HepG2 (cell line): ENCODE measurements around the gene PMS1. TPM values are rescaled to one million over a fixed set of nuclear protein-coding genes. Genes with fewer than 3 reads are reported as not detected.

Experiments used
- ATAC-seq: fragments of 200-7000 bp; cut with Tn5 transposase; 3 replicates; pipeline ENCODE4 v1.9.1; 2020; ENCODE audit warnings: mild to moderate bottlenecking, moderate library complexity
- BruUV-seq: library from RNA; stranded (reverse); fragments of 400-500 nt; replicated peaks from 2 replicates; lab custom pipeline; 2021; lab: Mats Ljungman, UMichigan
- CTCF ChIA-PET: fragments of 300-600 bp; formaldehyde crosslinking; extraction: SDS; loops from one replicate; lab custom pipeline; 2021; ENCODE audit warnings: low total read pairs, inconsistent platforms, low intra/inter-chr PET ratio; lab: Yijun Ruan, JAX
- POLR2A ChIA-PET: fragments of 350-600 bp; sonication (Branson Sonifier 250); formaldehyde crosslinking; loops from one replicate; lab custom pipeline; 2020; ENCODE audit warnings: antibody characterized with exemption, inconsistent platforms; lab: Yijun Ruan, JAX
- DNase-seq: peaks from one replicate; pipeline ENCODE4 v3.0.0-alpha.2; 2015; ENCODE audit warnings: low spot score
- FAIRE-seq: peaks from 3 replicates; lab custom pipeline; 2011; peaks lifted over from hg19 to GRCh38; lab: Jason Lieb, UNC
- H2AFZ ChIP-seq: one replicate; pipeline ENCODE4 v1.6.1; 2011; ENCODE audit warnings: low read length, inconsistent platforms
- H3K27ac ChIP-seq: fragments of 300-600 bp; 3 replicates; pipeline ENCODE4 v1.8.0; 2011; ENCODE audit warnings: mixed run types, mild to moderate bottlenecking, mixed read lengths, low read length, inconsistent platforms; ENCODE audit not compliant: insufficient read depth; ENCODE audit errors: extremely low read length
- H3K27me3 ChIP-seq, 2 experiments: fragments of 200-600 bp in 1 of 2; 2 replicates in 1 of 2; 3 replicates in 1 of 2; pipeline versions ENCODE4 v1.6.0 to v1.8.0; 2011; ENCODE audit warnings: low read length in 2 of 2, mild to moderate bottlenecking in 2 of 2, moderate library complexity in 2 of 2, inconsistent platforms in 1 of 2; ENCODE audit not compliant: insufficient read depth in 2 of 2, control insufficient read depth in 1 of 2
- H3K36me3 ChIP-seq, 2 experiments: fragments of 200-600 bp in 1 of 2; replicated peaks in 1 of 2; 2 replicates in 1 of 2; 3 replicates in 1 of 2; pipeline versions ENCODE4 v1.5.1 to v1.8.0; 2011; ENCODE audit warnings: low read length in 2 of 2, inconsistent platforms in 1 of 2; ENCODE audit not compliant: insufficient read depth in 2 of 2, control insufficient read depth in 1 of 2
- H3K4me1 ChIP-seq: 2 replicates; pipeline ENCODE4 v1.5.1; 2012; ENCODE audit warnings: low read length, inconsistent platforms; ENCODE audit not compliant: insufficient read depth
- H3K4me2 ChIP-seq: 2 replicates; pipeline ENCODE4 v1.6.0; 2011; ENCODE audit warnings: low read depth, low read length, inconsistent platforms
- H3K4me3 ChIP-seq, 3 experiments: fragments of 200-600 bp in 1 of 3; sonication (generic), shearing (Covaris generic) in 1 of 3; replicated peaks in 1 of 3; 2 replicates each; pipeline ENCODE4 v1.5.1; 2011 to 2016; ENCODE audit warnings: low read length in 3 of 3, inconsistent platforms in 2 of 3, low read depth in 2 of 3, mild to moderate bottlenecking in 2 of 3, control low read depth in 1 of 3, mixed read lengths in 1 of 3; ENCODE audit not compliant: insufficient read depth in 1 of 3
- H3K79me2 ChIP-seq: one replicate; pipeline ENCODE4 v1.6.1; 2011; ENCODE audit warnings: low read length, inconsistent platforms; ENCODE audit not compliant: insufficient read depth
- H3K9ac ChIP-seq: 2 replicates; pipeline ENCODE4 v1.6.0; 2011; ENCODE audit warnings: mild to moderate bottlenecking, low read depth, low read length, inconsistent platforms; ENCODE audit not compliant: insufficient read depth
- H3K9me3 ChIP-seq: 2 replicates; pipeline ENCODE4 v1.5.1; 2012; ENCODE audit warnings: mild to moderate bottlenecking, low read length
- H4K20me1 ChIP-seq: 2 replicates; pipeline ENCODE4 v1.6.0; 2011; ENCODE audit warnings: inconsistent platforms, mild to moderate bottlenecking, low read length, moderate library complexity; ENCODE audit not compliant: insufficient read depth
- ARID4A ChIP-seq: sonication (generic); formaldehyde crosslinking; IDR thresholded peaks from 2 replicates; pipeline ENCODE4 v1.5.0; 2020; ENCODE audit warnings: mild to moderate bottlenecking, missing genetic modification reagents, borderline replicate concordance
- ELF3 ChIP-seq: IDR thresholded peaks from 2 replicates; pipeline ENCODE4 v1.6.1; 2016; ENCODE audit warnings: missing genetic modification reagents, missing compliant biosample characterization
- KLF11 ChIP-seq: IDR thresholded peaks from 2 replicates; pipeline ENCODE4 v1.6.1; 2016; ENCODE audit warnings: missing compliant biosample characterization
- NCOA1 ChIP-seq: sonication (generic); formaldehyde crosslinking; IDR thresholded peaks from 2 replicates; pipeline ENCODE4 v1.9.0; 2021; ENCODE audit warnings: missing genetic modification reagents
- NFRKB ChIP-seq: fragments of 450-650 bp; IDR thresholded peaks from 2 replicates; pipeline ENCODE4 v1.6.1; 2017
- NKX3-1 ChIP-seq: sonication (generic); formaldehyde crosslinking; IDR thresholded peaks from 2 replicates; pipeline ENCODE4 v1.5.0; 2020; ENCODE audit warnings: missing genetic modification reagents
- NONO ChIP-seq, 2 experiments: fragments of 450-650 bp in 1 of 2; sonication (generic) in 1 of 2; formaldehyde crosslinking in 1 of 2; IDR thresholded peaks in 1 of 2; conservative IDR thresholded peaks in 1 of 2; 2 replicates each; pipeline versions ENCODE4 v1.6.1 to v1.8.0; 2017 to 2022; ENCODE audit warnings: mild to moderate bottlenecking in 1 of 2, missing genetic modification reagents in 1 of 2, moderate library complexity in 1 of 2
- PITX1 ChIP-seq: sonication (generic); formaldehyde crosslinking; IDR thresholded peaks from 2 replicates; pipeline ENCODE4 v1.5.1; 2020; ENCODE audit warnings: mild to moderate bottlenecking, missing genetic modification reagents
- SP4 ChIP-seq: sonication (generic); formaldehyde crosslinking; IDR thresholded peaks from 2 replicates; pipeline ENCODE4 v1.8.1; 2023; ENCODE audit warnings: mild to moderate bottlenecking, missing genetic modification reagents
- TOPORS ChIP-seq: sonication (generic); formaldehyde crosslinking; IDR thresholded peaks from 2 replicates; pipeline ENCODE4 v1.8.0; 2023; ENCODE audit warnings: mild to moderate bottlenecking, missing genetic modification reagents
- ZMYM4 ChIP-seq: sonication (generic); formaldehyde crosslinking; IDR thresholded peaks from 2 replicates; pipeline ENCODE4 v1.8.1; 2023; ENCODE audit warnings: mild to moderate bottlenecking, missing genetic modification reagents
- ZNF276 ChIP-seq: sonication (generic); formaldehyde crosslinking; IDR thresholded peaks from 2 replicates; pipeline ENCODE4 v1.4.0; 2020; ENCODE audit warnings: mild to moderate bottlenecking, low read depth, missing genetic modification reagents
- ZNF562 ChIP-seq: sonication (generic); formaldehyde crosslinking; IDR thresholded peaks from 2 replicates; pipeline ENCODE4 v1.8.0; 2022; ENCODE audit warnings: missing genetic modification reagents, borderline replicate concordance
- ZNF724P ChIP-seq: sonication (generic); formaldehyde crosslinking; IDR thresholded peaks from 2 replicates; pipeline ENCODE4 v1.8.0; 2022; ENCODE audit warnings: missing genetic modification reagents, borderline replicate concordance
- ZNF790 ChIP-seq: sonication (generic); formaldehyde crosslinking; IDR thresholded peaks from 2 replicates; pipeline ENCODE4 v1.8.0; 2022; ENCODE audit warnings: missing genetic modification reagents, mild to moderate bottlenecking, borderline replicate concordance
- ZNF792 ChIP-seq: IDR thresholded peaks from 2 replicates; pipeline ENCODE4 v1.6.1; 2016
- ZNF850 ChIP-seq: sonication (generic); formaldehyde crosslinking; conservative IDR thresholded peaks from 2 replicates; pipeline ENCODE4 v1.9.0; 2021; ENCODE audit warnings: mild to moderate bottlenecking, missing genetic modification reagents
- ZSCAN21 ChIP-seq: sonication (generic); formaldehyde crosslinking; IDR thresholded peaks from 2 replicates; pipeline ENCODE4 v1.8.0; 2022; ENCODE audit warnings: mild to moderate bottlenecking, missing genetic modification reagents, moderate library complexity, borderline replicate concordance
- WGBS: methylation state at CpG from one replicate; pipeline ENCODE4 v1.1.6; 2017; ENCODE audit warnings: low lambda C conversion rate; 5-methylcytosine and 5-hydroxymethylcytosine counted together
- in situ Hi-C: cut with HindIII; loops from 2 replicates; pipeline ENCODE4 v1.10.0; 2017; ENCODE audit warnings: low pct_unique_long_range_greater_than_20kb; ENCODE audit not compliant: extremely low pct_ligation_motif_present
- intact Hi-C: fragments of 100-400 bp; cut with micrococcal nuclease; formaldehyde crosslinking; loops from one replicate; pipeline ENCODE4 v1.10.0; 2022; ENCODE audit not compliant: unreplicated experiment
- polyA plus RNA-seq, 8 experiments: library from polyadenylated mRNA; depleted of rRNA in 3 of 8; stranded (reverse) in 7 of 8; unstranded in 1 of 8; fragments of >200 nt; fragmentation: Illumina TruSeq in 4 of 8; extraction: Trizol in 4 of 8; gene quantifications; 2 replicates each; pipeline versions ENCODE4 v1.2.1 to v1.2.3, GENCODE V29; 2011 to 2016; ENCODE audit warnings: low read depth in 4 of 8, missing spikeins in 1 of 8, mixed read lengths in 1 of 8; ENCODE audit not compliant: insufficient read depth in 1 of 8
- total RNA-seq, 5 experiments: library from RNA; depleted of rRNA; stranded (reverse); fragments of >200 nt; fragmentation: Illumina TruSeq; extraction: Trizol; gene quantifications; 2 replicates each; pipeline ENCODE4 v1.2.3, GENCODE V29; 2016; ENCODE audit warnings: low read depth in 1 of 5

Gene PMS1
- total and polyA plus RNA-seq, 2 of the 13 experiments (the other 11 are each of a cell fraction or from before 2014, with no cell fraction given): 14.6 to 39.9 TPM

GRCh38 chr2:189836644-189837043, 52.4 kb downstream of the PMS1 start (continued):
- TF ChIP-seq PITX1 (CRISPR knock-in tag): no peak
- TF ChIP-seq ZMYM4 (CRISPR knock-in tag): no peak
- no peak for TF ChIP-seq ARID4A
- TF ChIP-seq ZNF276 (CRISPR knock-in tag): no peak

DNA sequence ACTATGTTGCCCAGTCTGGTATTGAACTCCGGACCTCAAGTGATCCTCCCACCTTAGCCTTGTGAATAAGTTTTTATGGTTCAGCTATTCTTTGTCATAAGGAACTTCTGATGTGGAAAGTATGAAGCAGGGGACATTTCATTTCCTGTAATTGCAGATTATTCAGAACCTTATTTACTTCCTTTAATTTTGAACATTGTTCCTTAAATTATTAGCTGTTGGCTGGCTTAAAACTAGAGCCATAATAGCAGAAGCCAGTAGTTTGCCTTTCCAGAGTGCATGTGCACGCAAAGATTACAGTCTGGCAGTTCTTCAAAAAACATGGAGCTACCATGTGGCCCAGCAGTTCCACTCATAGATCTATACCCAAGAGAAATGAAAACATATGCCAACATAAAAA, 53.1 kb downstream of the PMS1 start:
- in situ Hi-C loops: no loop called here
- CTCF ChIA-PET: no interaction called here
- FAIRE-seq (no peak), DNase-seq (no peak), ATAC-seq (no peak)
- Histone ChIP-seq H3K27ac (no peak overlapping the region), H3K27me3 (no peaks in the 10 kb centered on the region), H3K4me3 (no peak overlapping the region), H3K36me3 (peaks cover 2 to 13% of the 10 kb centered on the region in 2 experiments; a peak in 3 of 5 replicates), H3K4me2 (no peak overlapping the region), H3K79me2 (no peaks in the 10 kb centered on the region), H4K20me1 (no peaks in the 10 kb centered on the region), H3K4me1 (no peaks in the 10 kb centered on the region), H3K9ac (no peak overlapping the region), H3K9me3 (no peaks in the 10 kb centered on the region), H2AFZ (no peak overlapping the region)
- BruUV-seq: no TSS peak
- intact Hi-C loops: no loop called here
- POLR2A ChIA-PET: no interaction called here
- WGBS: 97% methylated on average over 2 of the region's 2 CpGs
- TF ChIP-seq TOPORS (CRISPR knock-in tag) (no peak), NFRKB (no peak), NKX3-1 (CRISPR knock-in tag) (no peak), ZNF792 (no peak), NCOA1 (CRISPR knock-in tag) (no peak), SP4 (CRISPR knock-in tag) (no peak), NONO (IDR thresholded peaks at IDR 0.05) (no peak), NONO (CRISPR knock-in tag; conservative IDR thresholded peaks at IDR 0.05) (no peak), ZNF850 (CRISPR knock-in tag) (no peak), ZNF724P (CRISPR knock-in tag) (no peak), ELF3 (CRISPR knock-in tag) (no peak), KLF11 (CRISPR knock-in tag) (no peak), ZNF562 (CRISPR knock-in tag) (no peak), ZNF790 (CRISPR knock-in tag) (no peak), ZSCAN21 (CRISPR knock-in tag) (no peak)
